RWPE1 (cell line): ENCODE data around the gene SPOP.
A peak's percentile ranks its signal among the peaks of the same experiment; 100 is the strongest.

Experiments
- CTCF ChIA-PET: fragments of 350-600 bp; sonication (Branson Sonifier 250); formaldehyde crosslinking; extraction: SDS; loops from one replicate; lab custom pipeline; 2021; lab: Yijun Ruan, JAX
- POLR2A ChIA-PET: fragments of 400-600 bp; formaldehyde crosslinking; extraction: SDS; loops from one replicate; lab custom pipeline; 2020; ENCODE audit warnings: antibody characterized with exemption; ENCODE audit not compliant: low non-redundant PET; lab: Yijun Ruan, JAX
- DNase-seq: peaks from one replicate; pipeline ENCODE4 v3.0.0; 2012; ENCODE audit warnings: low spot score
- H3K27ac ChIP-seq: fragments of 450-650 bp; 2 replicates; pipeline ENCODE4 v1.5.1; 2017
- CTCF ChIP-seq: fragments of 450-650 bp; conservative IDR thresholded peaks from 2 replicates; pipeline ENCODE4 v1.5.1; 2017; ENCODE audit warnings: low read depth, mild to moderate bottlenecking

The SPOP gene

GRCh38 chr17:49577650-49577934, 100.3 kb downstream of the SPOP start:
- no peak for DNase-seq

GRCh38 chr17:49576917-49577649, 100.8 kb downstream of the SPOP start:
- H3K27ac ChIP-seq, result no peak overlapping the region
- POLR2A ChIA-PET, result no interaction called here
- CTCF ChIA-PET, result interaction anchor here (0.7 to 2.8 kb wide), 6 partner anchors 10 to 421 kb away, joined by 3 to 11 read pairs (median 4); partner anchors contain the start of gene SLC35B1
- no peak for DNase-seq
- no peak for TF ChIP-seq CTCF

More at GRCh38 chr17:49577650-49577934, 100.3 kb downstream of the SPOP start:
- TF ChIP-seq CTCF, result no peak
- H3K27ac ChIP-seq, result no peak overlapping the region
- CTCF ChIA-PET, result interaction anchor here (0.7 to 2.8 kb wide), 2 partner anchors 10 to 21 kb away, joined by 3 to 11 read pairs; no protein-coding TSS in a partner anchor
- POLR2A ChIA-PET, result no interaction called here

DNA sequence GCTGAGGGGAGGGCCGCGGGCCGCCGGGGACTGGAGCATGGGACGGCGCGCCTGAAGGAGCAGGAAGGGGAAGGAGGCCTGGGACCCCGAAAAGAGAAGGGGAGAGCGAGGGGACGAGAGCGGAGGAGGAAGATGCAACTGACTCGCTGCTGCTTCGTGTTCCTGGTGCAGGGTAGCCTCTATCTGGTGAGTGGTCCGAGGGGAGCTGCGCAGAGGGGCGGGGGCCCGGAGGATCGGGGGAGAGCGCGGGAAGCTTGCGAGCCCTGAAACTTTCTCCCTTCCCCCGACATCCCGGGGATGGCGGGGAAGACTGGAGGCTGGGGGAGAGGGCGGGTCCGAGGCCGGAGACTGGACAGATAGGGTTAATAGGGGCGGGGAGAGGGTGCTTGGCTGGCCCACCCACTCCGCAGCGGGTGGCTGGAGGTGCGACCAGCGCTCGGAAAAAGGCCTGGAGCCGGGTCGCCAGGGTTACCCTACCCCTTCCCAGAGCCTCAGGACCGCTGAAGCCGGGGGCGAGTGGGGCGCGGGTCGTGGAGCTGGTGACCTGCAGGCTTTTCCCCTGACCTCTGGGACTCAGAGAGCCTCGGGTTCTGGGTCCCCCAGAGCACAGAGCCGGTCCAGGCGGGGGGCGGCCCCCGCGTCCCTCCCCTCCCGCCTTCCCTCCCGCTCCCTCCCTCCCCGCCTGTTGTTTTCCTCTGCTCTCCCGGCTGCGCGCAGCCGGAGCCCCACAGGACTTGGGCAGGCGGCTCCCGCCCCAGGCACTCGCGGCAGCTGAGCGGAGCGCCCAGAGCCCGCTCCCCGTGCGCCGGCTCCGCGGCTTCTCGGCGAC, 101.6 kb downstream of the SPOP start:
- ChIA-PET POLR2A (no interaction called here), CTCF (interaction anchor here (0.6 to 2.8 kb wide), 15 partner anchors 14 to 422 kb away, joined by 3 to 11 read pairs (median 4); partner anchors contain the start of genes KAT7 and SLC35B1)
- TF ChIP-seq CTCF, result no peak
- H3K27ac ChIP-seq, result no peak overlapping the region
- peak; percentile 58 for DNase-seq

- DNase-seq, result peak; percentile 67
- ChIA-PET CTCF (interaction anchor here (0.6 to 2.8 kb wide), 17 partner anchors 15 to 1859 kb away, joined by 3 to 11 read pairs (median 4); partner anchors contain the start of genes KAT7 and SLC35B1), POLR2A (no interaction called here)
- peak; percentile 92 for TF ChIP-seq CTCF
- H3K27ac ChIP-seq, result no peak within 1 kb of the TSS
Observed at GRCh38 chr17:49575679-49576087, 102.2 kb downstream of the SPOP start, which contains the start of gene NXPH3. TSS of gene NXPH3 (plus strand) at chr17:49575871. CDS start at chr17:49576220, 349 bp downstream.

DNA sequence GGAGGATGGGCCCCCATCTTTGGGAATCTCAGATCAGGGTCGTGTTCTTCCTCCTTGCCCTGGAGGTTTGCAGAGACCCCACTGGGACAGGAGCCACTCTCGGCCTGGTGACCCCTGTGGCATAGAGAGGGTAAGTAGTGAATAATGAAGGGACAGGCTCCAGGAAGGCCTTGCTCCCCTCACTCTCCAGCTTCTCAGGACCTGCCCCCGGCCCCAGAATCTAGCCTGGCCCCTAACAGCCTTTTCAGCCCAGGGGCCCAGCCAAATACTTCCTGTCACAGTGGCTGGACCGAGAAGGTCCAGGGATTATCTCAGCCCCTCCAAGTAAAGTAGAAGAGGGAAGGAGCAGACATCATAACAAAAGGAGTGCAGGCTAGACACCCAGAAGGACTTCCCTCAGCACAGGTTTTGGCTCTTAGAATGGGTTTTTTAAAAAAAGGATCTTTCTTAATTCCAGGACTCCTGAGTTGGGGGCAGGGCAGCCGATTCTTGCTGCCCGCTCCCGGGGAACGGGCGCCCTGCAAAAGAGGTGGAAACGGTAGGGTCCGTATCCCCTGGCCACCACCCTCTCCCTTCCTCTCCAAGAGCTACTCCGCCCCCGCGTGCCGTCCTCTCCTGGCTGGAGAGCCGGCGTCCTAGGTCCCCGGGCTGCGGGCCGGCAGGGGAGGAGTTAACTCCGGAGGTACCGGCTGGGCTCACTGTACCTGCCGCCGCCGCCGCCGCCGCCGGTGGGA, 102.8 kb downstream of the SPOP start:
- DNase-seq, result no peak
- ChIA-PET CTCF (interaction anchor here (0.6 to 2.8 kb wide), 13 partner anchors 18 to 1858 kb away, joined by 3 to 11 read pairs (median 4); partner anchors contain the start of gene KAT7), POLR2A (no interaction called here)
- H3K27ac ChIP-seq, result no peak overlapping the region
- TF ChIP-seq CTCF, result no peak

GRCh38 chr17:49574323-49574781, 103.5 kb downstream of the SPOP start:
- ChIA-PET CTCF (interaction anchor here (0.6 to 2.1 kb wide), 4 partner anchors 121 to 953 kb away, joined by 3 to 7 read pairs (median 4); no protein-coding TSS in a partner anchor), POLR2A (no interaction called here)
- no peak overlapping the region for H3K27ac ChIP-seq
- TF ChIP-seq CTCF, result no peak
- no peak for DNase-seq
